Measurements from ENCODE around the gene RFX2.

Gene RFX2

GRCh38 chr19:5985098-5985783 lies 125.1 kb downstream of the RFX2 start:
- Histone ChIP-seq H3K4me2 (ENCODE audit: low read length) (no peak overlapping the region), H3F3A (ENCODE audit: control insufficient read depth, insufficient read depth) (peaks cover 8% of the 10 kb centered on the region; the same call in 1 of the 2 replicates), H3K9me2 (replicated peaks; ENCODE audit: control insufficient read depth, low read length) (no peaks in the 10 kb centered on the region), H3K36me3 (ENCODE audit: control insufficient read depth, low read length) (peaks cover 5% of the 10 kb centered on the region), H3K4me3 (ENCODE audit: low read length) (no peak overlapping the region), H3K79me2 (ENCODE audit: control insufficient read depth, low read length) (peaks cover 6% of the 10 kb centered on the region), H4K20me1 (ENCODE audit: control insufficient read depth, insufficient read depth, low read depth, low read length) (no peaks in the 10 kb centered on the region), H3K27me3 (ENCODE audit: control insufficient read depth, low read length) (no peaks in the 10 kb centered on the region), H3K27ac (ENCODE audit: low read depth, low read length) (no peak overlapping the region), H3K9me3 (ENCODE audit: control insufficient read depth, insufficient read depth, low read length) (no peaks in the 10 kb centered on the region), H3K4me1 (ENCODE audit: control insufficient read depth, low read length) (peaks cover 15% of the 10 kb centered on the region)
- TF ChIP-seq CTCF (IDR thresholded peaks at IDR 0.05; ENCODE audit: low read depth, low read length, poor library complexity, severe bottlenecking) (no peak), EZH2phosphoT487 (IDR thresholded peaks at IDR 0.05; ENCODE audit: borderline replicate concordance, low read length) (no peak)

- TF ChIP-seq CTCF (IDR thresholded peaks at IDR 0.05; ENCODE audit: low read depth, low read length, poor library complexity, severe bottlenecking), result no peak
- TF ChIP-seq EZH2phosphoT487 (IDR thresholded peaks at IDR 0.05; ENCODE audit: borderline replicate concordance, low read length), result no peak
- Histone ChIP-seq H3K27ac (ENCODE audit: low read depth, low read length) (no peak overlapping the region), H3K4me1 (ENCODE audit: control insufficient read depth, low read length) (peaks cover 21% of the 10 kb centered on the region)
These were observed 125.7 kb downstream of the RFX2 start for GRCh38 chr19:5984600-5984999.

GRCh38 chr19:5983367-5983955 lies 126.8 kb downstream of the RFX2 start:
- H3K4me3 ChIP-seq (ENCODE audit: low read length), result no peak overlapping the region
- peaks cover 10% of the 10 kb centered on the region; the same call in 1 of the 2 replicates for H3F3A ChIP-seq (ENCODE audit: control insufficient read depth, insufficient read depth)
- H3K27ac ChIP-seq (ENCODE audit: low read depth, low read length), result no peak overlapping the region
- peaks cover 30% of the 10 kb centered on the region for H3K4me1 ChIP-seq (ENCODE audit: control insufficient read depth, low read length)
- no peak overlapping the region for H3K4me2 ChIP-seq (ENCODE audit: low read length)
- peaks cover 22% of the 10 kb centered on the region for H3K79me2 ChIP-seq (ENCODE audit: control insufficient read depth, low read length)
- peaks cover 16% of the 10 kb centered on the region for H3K36me3 ChIP-seq (ENCODE audit: control insufficient read depth, low read length)
- no peak for TF ChIP-seq EZH2phosphoT487 (IDR thresholded peaks at IDR 0.05; ENCODE audit: borderline replicate concordance, low read length)
- no peak for TF ChIP-seq CTCF (IDR thresholded peaks at IDR 0.05; ENCODE audit: low read depth, low read length, poor library complexity, severe bottlenecking)
- H3K9me2 ChIP-seq (replicated peaks; ENCODE audit: control insufficient read depth, low read length), result no peaks in the 10 kb centered on the region
- no peaks in the 10 kb centered on the region for H4K20me1 ChIP-seq (ENCODE audit: control insufficient read depth, insufficient read depth, low read depth, low read length)
- H3K9me3 ChIP-seq (ENCODE audit: control insufficient read depth, insufficient read depth, low read length), result no peaks in the 10 kb centered on the region
- H3K27me3 ChIP-seq (ENCODE audit: control insufficient read depth, low read length), result no peaks in the 10 kb centered on the region

More at GRCh38 chr19:5984600-5984999, 125.7 kb downstream of the RFX2 start:
- H3K9me3 ChIP-seq (ENCODE audit: control insufficient read depth, insufficient read depth, low read length), result no peaks in the 10 kb centered on the region
- H3K36me3 ChIP-seq (ENCODE audit: control insufficient read depth, low read length), result peaks cover 9% of the 10 kb centered on the region
- H3K4me3 ChIP-seq (ENCODE audit: low read length), result no peak overlapping the region
- peaks cover 12% of the 10 kb centered on the region for H3K79me2 ChIP-seq (ENCODE audit: control insufficient read depth, low read length)
- H3K27me3 ChIP-seq (ENCODE audit: control insufficient read depth, low read length), result no peaks in the 10 kb centered on the region
- H3K9me2 ChIP-seq (replicated peaks; ENCODE audit: control insufficient read depth, low read length), result no peaks in the 10 kb centered on the region
- H3K4me2 ChIP-seq (ENCODE audit: low read length), result no peak overlapping the region
- H3F3A ChIP-seq (ENCODE audit: control insufficient read depth, insufficient read depth), result peaks cover 10% of the 10 kb centered on the region; the same call in 1 of the 2 replicates
- H4K20me1 ChIP-seq (ENCODE audit: control insufficient read depth, insufficient read depth, low read depth, low read length), result no peaks in the 10 kb centered on the region

Measured in DOHH2 (cell line).